ENCODE measurements around the gene HEATR5B. TPM values are rescaled to one million over a fixed set of nuclear protein-coding genes. Genes with fewer than 3 reads are reported as not detected.
"Not testable (repeated sequence)": the region's sequence is repeated elsewhere in the genome, so short reads cannot be mapped to it uniquely, and the experiment has no call there.

The HEATR5B gene
- total RNA-seq, 1 donor from 2014 or later: 14.7 TPM

- Mint-ChIP-seq H3K4me3 (no peak overlapping the region), H3K9me3 (no peaks in the 10 kb centered on the region), H3K27ac (no peak overlapping the region), H3K27me3 (no peaks in the 10 kb centered on the region), H3K4me1 (no peaks in the 10 kb centered on the region), H3K36me3 (ENCODE audit: low read depth) (peaks cover 17% of the 10 kb centered on the region)
- DNase-seq: no peak
- intact Hi-C loops (cut with micrococcal nuclease): no loop called here
These were observed 96.2 kb downstream of the HEATR5B start for GRCh38 chr2:36988008-36988407.

GRCh38 chr2:36982467-36982866, 101.7 kb downstream of the HEATR5B start:
- intact Hi-C loops (cut with micrococcal nuclease): no loop called here
- DNase-seq: no peak
- no peaks in the 10 kb centered on the region for H3K27me3 Mint-ChIP-seq
- H3K9me3 Mint-ChIP-seq: no peaks in the 10 kb centered on the region
- peaks cover 21% of the 10 kb centered on the region for H3K36me3 Mint-ChIP-seq (ENCODE audit: low read depth)
- no peak overlapping the region for H3K27ac Mint-ChIP-seq
- no peaks in the 10 kb centered on the region for H3K4me1 Mint-ChIP-seq
- H3K4me3 Mint-ChIP-seq: no peak overlapping the region

GRCh38 chr2:36981911-36982310, 102.3 kb downstream of the HEATR5B start:
- Mint-ChIP-seq H3K27me3 (no peaks in the 10 kb centered on the region), H3K4me3 (no peak overlapping the region), H3K9me3 (no peaks in the 10 kb centered on the region), H3K4me1 (no peaks in the 10 kb centered on the region), H3K27ac (no peak overlapping the region), H3K36me3 (ENCODE audit: low read depth) (peaks cover 21% of the 10 kb centered on the region)
- DNase-seq: no peak
- intact Hi-C loops (cut with micrococcal nuclease): no loop called here

DNA sequence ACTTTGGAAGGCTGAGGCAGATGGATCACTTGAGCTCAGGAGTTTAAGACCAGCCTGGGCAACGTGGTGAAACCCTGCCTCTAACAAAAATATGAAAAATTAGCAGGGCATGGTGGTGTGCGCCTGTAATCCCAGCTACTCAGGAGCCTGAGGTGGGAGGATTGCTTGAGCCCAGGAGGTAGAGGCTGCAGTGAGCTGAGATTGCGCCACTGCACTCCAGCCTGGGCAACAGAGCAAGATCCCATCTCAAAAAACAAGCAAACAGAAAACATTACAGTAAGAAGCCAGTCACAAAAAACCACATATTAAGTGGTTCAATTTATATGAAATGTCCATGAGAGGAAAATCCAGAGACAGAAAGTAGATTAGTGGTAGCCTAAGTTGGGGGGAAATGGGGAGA, 105.2 kb downstream of the HEATR5B start:
- intact Hi-C loops (cut with micrococcal nuclease); H3K27ac Mint-ChIP-seq; DNase-seq; H3K9me3 Mint-ChIP-seq; H3K27me3 Mint-ChIP-seq; H3K4me3 Mint-ChIP-seq; H3K4me1 Mint-ChIP-seq: not testable (repeated sequence)
- peaks cover 16% of the 10 kb centered on the region for H3K36me3 Mint-ChIP-seq (ENCODE audit: low read depth)

- Mint-ChIP-seq H3K27me3 (peaks cover 2% of the 10 kb centered on the region), H3K4me3 (no peak overlapping the region), H3K4me1 (no peaks in the 10 kb centered on the region), H3K27ac (no peak overlapping the region), H3K36me3 (ENCODE audit: low read depth) (peaks cover 15% of the 10 kb centered on the region), H3K9me3 (no peaks in the 10 kb centered on the region)
- no peak for DNase-seq
- intact Hi-C loops (cut with micrococcal nuclease): no loop called here
These were observed 108.1 kb downstream of the HEATR5B start for GRCh38 chr2:36976065-36976464.

GRCh38 chr2:36975306-36975705, 108.9 kb downstream of the HEATR5B start:
- intact Hi-C loops (cut with micrococcal nuclease): no loop called here
- H3K27me3 Mint-ChIP-seq: peaks cover 2% of the 10 kb centered on the region
- H3K9me3 Mint-ChIP-seq: no peaks in the 10 kb centered on the region
- no peak overlapping the region for H3K27ac Mint-ChIP-seq
- H3K4me3 Mint-ChIP-seq: no peak overlapping the region
- peaks cover 13% of the 10 kb centered on the region for H3K36me3 Mint-ChIP-seq (ENCODE audit: low read depth)
- H3K4me1 Mint-ChIP-seq: no peaks in the 10 kb centered on the region
- no peak for DNase-seq

DNA sequence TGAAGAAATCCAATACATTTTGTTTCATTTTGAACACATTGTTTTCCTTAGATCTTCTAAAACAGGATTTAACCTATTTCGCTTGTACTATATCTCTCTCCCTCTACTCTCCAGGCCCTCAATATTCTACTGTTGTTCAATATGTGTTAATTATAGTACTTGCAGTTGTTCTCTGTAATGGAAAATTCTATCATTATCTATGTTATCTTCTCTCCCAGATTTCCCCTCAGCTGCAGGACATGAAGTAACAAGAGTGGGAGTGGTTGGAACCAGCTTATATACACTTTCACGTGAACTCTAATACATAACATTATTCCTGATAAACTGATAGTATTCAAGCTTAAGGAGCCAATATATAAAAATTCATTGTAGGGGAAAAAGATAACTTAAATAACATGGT, 110.9 kb downstream of the HEATR5B start:
- intact Hi-C loops (cut with micrococcal nuclease): no loop called here
- Mint-ChIP-seq H3K4me1 (peaks cover 5% of the 10 kb centered on the region), H3K27me3 (peaks cover 2% of the 10 kb centered on the region), H3K36me3 (ENCODE audit: low read depth) (peaks cover 2% of the 10 kb centered on the region), H3K27ac (no peak overlapping the region), H3K9me3 (no peaks in the 10 kb centered on the region), H3K4me3 (no peak overlapping the region)
- DNase-seq: no peak

DNA sequence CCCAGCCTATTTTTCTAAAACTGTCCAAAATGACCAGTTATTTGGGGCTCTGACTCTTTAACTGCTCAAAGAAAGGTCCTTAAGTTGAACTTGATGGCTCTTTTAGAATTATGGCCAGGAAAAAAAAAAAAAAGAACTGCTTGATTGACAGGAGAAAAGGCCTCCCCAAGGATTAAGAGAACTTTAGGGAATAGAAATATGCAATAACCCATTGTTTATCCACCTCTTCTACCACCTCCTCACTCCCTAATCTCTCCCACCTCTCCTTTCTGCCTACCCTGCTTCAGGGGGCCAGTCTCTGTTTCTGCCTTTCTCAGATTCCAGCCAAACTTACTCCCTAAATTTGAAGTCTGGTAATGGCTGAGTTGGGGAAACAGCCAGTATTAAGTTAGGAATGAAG, 112.2 kb downstream of the HEATR5B start:
- Mint-ChIP-seq H3K4me3 (no peak overlapping the region), H3K27me3 (peaks cover 2% of the 10 kb centered on the region), H3K27ac (no peak overlapping the region), H3K4me1 (peaks cover 17% of the 10 kb centered on the region), H3K36me3 (ENCODE audit: low read depth) (no peaks in the 10 kb centered on the region), H3K9me3 (no peaks in the 10 kb centered on the region)
- intact Hi-C loops (cut with micrococcal nuclease): no loop called here
- no peak for DNase-seq

DNA sequence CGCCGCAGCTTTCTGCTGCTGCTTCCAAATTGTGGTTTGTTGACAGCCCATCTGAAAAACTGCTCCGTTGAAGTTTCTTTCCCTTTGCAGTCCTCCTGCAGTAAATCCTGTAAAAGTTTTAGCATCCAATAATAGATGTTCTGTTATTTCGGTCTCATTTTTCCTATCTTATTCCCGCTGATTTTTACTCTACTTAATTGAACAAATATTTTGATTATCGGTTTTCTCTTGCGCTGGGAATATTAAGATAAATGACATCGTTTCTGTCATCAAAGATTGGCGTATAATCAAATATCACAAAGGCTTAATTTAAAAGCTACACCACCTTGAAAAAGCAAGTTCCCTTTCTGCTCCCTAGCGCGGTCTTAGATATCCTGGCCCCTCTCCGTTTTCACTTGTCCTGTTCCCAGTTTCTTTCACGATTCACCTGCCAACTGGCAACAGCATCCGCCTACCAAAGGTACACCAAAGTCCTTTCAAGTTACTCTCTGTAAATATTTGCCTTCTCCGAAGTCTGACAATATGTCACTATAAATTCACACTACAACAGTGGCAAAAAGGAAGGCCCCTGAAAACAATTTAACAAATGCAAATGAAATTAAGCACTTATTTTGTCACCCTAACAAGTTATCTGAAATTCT, 116.8 kb downstream of the HEATR5B start:
- Mint-ChIP-seq H3K27ac (peak overlapping the region; percentile 92), H3K4me3 (peak overlapping the region; percentile 95), H3K9me3 (no peaks in the 10 kb centered on the region), H3K27me3 (peaks cover 4% of the 10 kb centered on the region), H3K36me3 (ENCODE audit: low read depth) (peaks cover 2% of the 10 kb centered on the region), H3K4me1 (peaks cover 42% of the 10 kb centered on the region)
- intact Hi-C loops (cut with micrococcal nuclease): loop anchor here (1.0 to 5.0 kb wide), 5 partner anchors 45 to 265 kb away; partner anchors contain the start of genes CEBPZ, EIF2AK2, GPATCH11 and HEATR5B
- DNase-seq: peak; percentile 60

DNA sequence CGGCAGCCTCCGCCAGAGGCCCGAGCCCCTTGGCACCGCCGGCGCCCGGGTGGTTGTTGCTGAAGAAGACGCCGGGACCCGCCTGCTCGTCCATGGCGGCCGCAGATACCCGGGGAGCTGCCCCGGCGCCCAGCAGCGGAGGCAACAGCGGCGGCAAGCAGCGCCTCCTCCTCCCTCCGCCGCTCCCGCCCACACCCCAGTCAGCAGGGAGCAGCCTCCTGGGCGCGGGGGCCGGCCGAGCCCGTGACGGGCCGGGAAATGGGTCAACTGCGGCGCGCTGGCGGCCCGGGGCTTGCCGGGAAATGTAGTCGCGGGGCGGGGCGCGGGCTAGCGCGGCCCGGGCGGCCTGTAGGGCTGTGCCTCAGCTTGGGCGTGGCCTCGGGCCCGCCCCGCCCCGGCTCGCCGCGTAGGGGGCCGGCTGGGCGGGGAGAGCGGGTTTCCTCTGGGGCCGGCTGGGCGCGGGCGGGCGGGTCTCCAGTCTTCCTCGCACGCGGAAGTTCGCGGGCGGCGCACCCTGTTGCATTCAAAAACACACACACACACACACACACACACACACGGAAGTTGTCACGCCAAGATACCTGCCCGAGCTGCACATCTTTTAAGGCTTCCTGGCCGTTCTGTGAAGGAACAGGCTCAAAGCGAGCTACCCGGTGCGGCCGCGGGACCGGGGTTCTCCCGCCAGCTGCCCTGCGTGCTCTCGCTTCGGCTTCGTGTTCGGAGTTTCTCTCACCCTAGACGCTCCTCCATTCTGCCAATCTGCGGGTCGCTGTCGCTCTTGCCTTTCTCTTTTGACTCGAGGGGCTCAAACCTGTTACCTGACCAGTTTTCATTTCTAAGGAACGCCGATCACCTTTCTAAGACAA, 117.6 kb downstream of the HEATR5B start, which contains the start of gene STRN:
Gene STRN, minus strand, starts transcription at position 167 of the 866 bp plus-strand sequence. Its CDS starts 73 bp downstream, at position 94.
- H3K27ac Mint-ChIP-seq: peak within 1 kb of the TSS; percentile 92
- H3K4me3 Mint-ChIP-seq: peak within 1 kb of the TSS; percentile 95
- intact Hi-C loops (cut with micrococcal nuclease): loop anchor here (1.0 to 5.0 kb wide), 5 partner anchors 44 to 266 kb away; partner anchors contain the start of genes CEBPZ, EIF2AK2, GPATCH11 and HEATR5B
- H3K9me3 Mint-ChIP-seq: no peaks in the 10 kb centered on the region
- peaks cover 2% of the 10 kb centered on the region for H3K27me3 Mint-ChIP-seq
- peak; percentile 100 for DNase-seq
- peaks cover 46% of the 10 kb centered on the region for H3K4me1 Mint-ChIP-seq
- H3K36me3 Mint-ChIP-seq (ENCODE audit: low read depth): peaks cover 6% of the 10 kb centered on the region

GRCh38 chr2:36965751-36966369, 118.3 kb downstream of the HEATR5B start:
- peak overlapping the region; percentile 95 for H3K4me3 Mint-ChIP-seq
- no peaks in the 10 kb centered on the region for H3K9me3 Mint-ChIP-seq

DNA sequence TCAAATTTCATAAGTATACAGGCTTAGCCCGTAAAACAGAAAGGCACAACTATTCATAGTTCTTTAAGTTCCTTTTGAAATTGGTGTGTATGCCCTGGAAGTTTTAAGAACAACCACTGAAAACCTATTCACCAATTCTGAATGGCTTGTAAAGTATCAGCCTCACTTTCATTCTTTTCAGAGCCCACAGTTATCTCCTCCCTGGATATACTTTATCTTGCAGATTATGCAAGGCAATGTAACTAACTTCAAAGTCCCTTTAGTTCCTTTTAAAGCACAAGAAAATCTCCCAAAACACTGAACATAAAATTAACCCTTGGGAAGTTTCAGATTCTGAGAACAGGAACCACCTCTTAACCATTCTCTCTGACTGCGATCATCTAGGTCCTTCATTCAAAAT, 119.0 kb downstream of the HEATR5B start:
- H3K27me3 Mint-ChIP-seq: peaks cover 2% of the 10 kb centered on the region
- H3K9me3 Mint-ChIP-seq: no peaks in the 10 kb centered on the region
- H3K27ac Mint-ChIP-seq: peak overlapping the region; percentile 90
- intact Hi-C loops (cut with micrococcal nuclease): loop anchor here (5.0 kb wide), 3 partner anchors 43 to 267 kb away; partner anchors contain the start of genes CEBPZ, EIF2AK2 and NDUFAF7
- no peak for DNase-seq
- H3K36me3 Mint-ChIP-seq (ENCODE audit: low read depth): peaks cover 9% of the 10 kb centered on the region
- H3K4me1 Mint-ChIP-seq: peaks cover 52% of the 10 kb centered on the region
- H3K4me3 Mint-ChIP-seq: peak overlapping the region; percentile 95

More at GRCh38 chr2:36965751-36966369, 118.3 kb downstream of the HEATR5B start:
- intact Hi-C loops (cut with micrococcal nuclease): loop anchor here (2.0 to 5.0 kb wide), 4 partner anchors 44 to 266 kb away; partner anchors contain the start of genes CEBPZ, EIF2AK2 and NDUFAF7
- Mint-ChIP-seq H3K4me1 (peaks cover 49% of the 10 kb centered on the region), H3K27ac (peak overlapping the region; percentile 90), H3K27me3 (peaks cover 2% of the 10 kb centered on the region), H3K36me3 (ENCODE audit: low read depth) (peaks cover 9% of the 10 kb centered on the region)
- peak; percentile 75 for DNase-seq

DNA sequence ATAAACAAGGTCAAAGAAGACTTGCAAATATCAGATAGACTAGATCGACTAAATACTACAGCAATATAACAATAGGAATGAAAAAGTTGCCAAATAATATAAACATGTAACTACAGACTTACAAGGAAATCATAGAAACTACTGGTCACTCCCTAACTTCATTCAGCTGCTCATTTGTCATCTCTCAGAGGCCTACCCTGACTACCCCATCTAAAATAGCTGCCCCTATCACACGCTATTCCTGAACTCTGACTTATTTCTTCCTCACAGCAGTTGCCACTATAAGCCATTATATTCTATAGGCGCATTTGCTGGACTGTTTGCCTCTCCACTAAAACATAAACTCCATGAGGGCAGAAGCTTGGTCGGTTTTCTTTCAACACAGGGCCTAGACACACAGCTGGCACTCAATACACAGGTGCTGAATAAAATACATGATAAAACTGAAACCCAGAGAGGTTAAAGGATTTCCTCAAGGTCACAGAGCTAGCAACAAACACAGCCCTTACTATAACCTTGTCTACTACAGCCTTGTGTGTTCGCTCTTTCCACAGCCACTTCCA, 119.6 kb downstream of the HEATR5B start:
- no peak for DNase-seq
- peak overlapping the region; percentile 22 for H3K27ac Mint-ChIP-seq
- peak overlapping the region; percentile 95 for H3K4me3 Mint-ChIP-seq
- peaks cover 9% of the 10 kb centered on the region for H3K36me3 Mint-ChIP-seq (ENCODE audit: low read depth)
- H3K4me1 Mint-ChIP-seq: peaks cover 58% of the 10 kb centered on the region
- intact Hi-C loops (cut with micrococcal nuclease): loop anchor here (5.0 kb wide), 3 partner anchors 42 to 268 kb away; partner anchors contain the start of genes CEBPZ, EIF2AK2 and NDUFAF7
- peaks cover 2% of the 10 kb centered on the region for H3K27me3 Mint-ChIP-seq
- no peaks in the 10 kb centered on the region for H3K9me3 Mint-ChIP-seq

Data from activated CD4-positive, alpha-beta T cell treated with anti-CD3 and anti-CD28 coated beads, Interleukin-2, amount 10 ng/mL, durations not matched to agents 24 days and 14 days (primary cell).